SHP77 (cell line): ENCODE measurements around the gene POP4.

ENCODE experiments used
- DNase-seq, 2 experiments: peaks; one replicate each; lab custom pipeline; 2025; lab: John Stamatoyannopoulos, UW

The POP4 gene

GRCh38 chr19:29576761-29577648 lies 29.1 kb upstream of the POP4 start:
- no peak for DNase-seq

GRCh38 chr19:29577649-29577963 lies 28.5 kb upstream of the POP4 start:
- no peak for DNase-seq

GRCh38 chr19:29578349-29578748 lies 27.7 kb upstream of the POP4 start:
- DNase-seq, result no peak

- DNase-seq, result no peak
Observed at GRCh38 chr19:29579308-29579910, 26.7 kb upstream of the POP4 start.

- DNase-seq, result no peak
Observed at GRCh38 chr19:29581398-29581797, 24.7 kb upstream of the POP4 start.

GRCh38 chr19:29583196-29583999 lies 22.7 kb upstream of the POP4 start:
- DNase-seq, result no peak

GRCh38 chr19:29586401-29586800 lies 19.7 kb upstream of the POP4 start:
- DNase-seq, result no peak

GRCh38 chr19:29587059-29587458 lies 19.0 kb upstream of the POP4 start:
- no peak for DNase-seq

- no peak for DNase-seq
Observed at GRCh38 chr19:29587518-29587986, 18.5 kb upstream of the POP4 start.

GRCh38 chr19:29588095-29588494 lies 18.0 kb upstream of the POP4 start:
- no peak for DNase-seq

GRCh38 chr19:29590278-29590677 lies 15.8 kb upstream of the POP4 start:
- no peak for DNase-seq

GRCh38 chr19:29591670-29592069 lies 14.4 kb upstream of the POP4 start:
- no peak for DNase-seq

- DNase-seq, result no peak
Observed at GRCh38 chr19:29593869-29594268, 12.2 kb upstream of the POP4 start.

- DNase-seq, result no peak
Observed at GRCh38 chr19:29596080-29596727, 9.9 kb upstream of the POP4 start.

- peak; percentile 12 to 37 for DNase-seq
Observed at GRCh38 chr19:29596885-29597525, 9.1 kb upstream of the POP4 start.

GRCh38 chr19:29598036-29598435 lies 8.0 kb upstream of the POP4 start:
- DNase-seq, result no peak

- no peak for DNase-seq
Observed at GRCh38 chr19:29598496-29598895, 7.6 kb upstream of the POP4 start.

GRCh38 chr19:29603308-29603707 lies 2.8 kb upstream of the POP4 start:
- no peak for DNase-seq

GRCh38 chr19:29606420-29606747 lies 301 bp downstream of the POP4 start:
- DNase-seq, result no peak

- DNase-seq, result no peak
Observed at GRCh38 chr19:29609636-29610035, 3.6 kb downstream of the POP4 start.

- DNase-seq, result no peak
Observed at GRCh38 chr19:29610213-29610573, 4.1 kb downstream of the POP4 start.
